ENCODE measurements around the gene GAB2. TPM values are rescaled to one million over a fixed set of nuclear protein-coding genes. Genes with fewer than 3 reads are reported as not detected.
A peak's percentile ranks its signal among the peaks of the same experiment; 100 is the strongest.
"Not testable (repeated sequence)": the region's sequence is repeated elsewhere in the genome, so short reads cannot be mapped to it uniquely, and the experiment has no call there.

GAB2 gene
- total and polyA plus RNA-seq, 2 donors (not counting 1 experiment from before 2014, with no cell fraction given), result 5.8 to 85.9 TPM

GRCh38 chr11:78465169-78465942 is 47.7 kb upstream of the GAB2 start:
- H3K36me3 ChIP-seq (replicated peaks in 1 of 2; ENCODE audit: control extremely low read depth in 1 of 2, control insufficient read depth in 1 of 2, extremely low read depth in 1 of 2, insufficient read depth in 2 of 2, low read length in 1 of 2), result peaks cover 2 to 4% of the 10 kb centered on the region in 2 experiments
- WGBS (ENCODE audit: insufficient coverage), result 57% methylated on average over 16 of the region's 19 CpGs
- H3K27me3 ChIP-seq (replicated peaks in 1 of 4; ENCODE audit: control extremely low read depth in 1 of 4, control insufficient read depth in 3 of 4, insufficient read depth in 4 of 4, low read length in 3 of 4), result no peaks in the 10 kb centered on the region
- H3K79me2 ChIP-seq (ENCODE audit: control insufficient read depth, insufficient read depth, low read length), result peaks cover 2% of the 10 kb centered on the region
- intact Hi-C loops (cut with micrococcal nuclease), result loop anchor here (1.0 to 2.0 kb wide), 3 partner anchors 45 to 471 kb away; partner anchors contain the start of gene INTS4
- DNase-seq, result peak; percentile 81
- ChIA-PET CTCF (interaction anchor here (1.5 to 2.5 kb wide), 6 partner anchors 29 to 99 kb away, joined by 5 to 14 read pairs (median 8); no protein-coding TSS in a partner anchor), POLR2A (interaction anchor here (1.0 to 1.4 kb wide), 2 partner anchors 47 to 49 kb away, joined by 3 to 5 read pairs; no protein-coding TSS in a partner anchor)
- H2AFZ ChIP-seq (ENCODE audit: insufficient read depth, low read depth, low read length, poor library complexity, severe bottlenecking), result peak overlapping the region; percentile 75
- Mint-ChIP-seq H3K4me3 (peak overlapping the region; percentile 72), H3K4me1 (peaks cover 44% of the 10 kb centered on the region), H3K27me3 (no peaks in the 10 kb centered on the region), H3K9me3 (ENCODE audit: insufficient read depth) (no peaks in the 10 kb centered on the region), H3K27ac (peak overlapping the region; percentile 95)
- peaks cover 0 to 4% (median 0%) of the 10 kb centered on the region in 3 donors for H3K9me3 ChIP-seq (ENCODE audit: control extremely low read depth in 1 of 3, control insufficient read depth in 2 of 3, insufficient read depth in 1 of 3, low read length in 2 of 3)
- no peaks in the 10 kb centered on the region for H4K20me1 ChIP-seq (ENCODE audit: control insufficient read depth, insufficient read depth, low read length, poor library complexity, severe bottlenecking)
- peak overlapping the region; percentile 39 for H3K9ac ChIP-seq (ENCODE audit: low read length)
- peaks cover 26 to 27% of the 10 kb centered on the region in 2 donors for H3K4me1 ChIP-seq (ENCODE audit: control insufficient read depth in 2 of 2, insufficient read depth in 2 of 2, low read length in 2 of 2)
- TF ChIP-seq, protein P1, sequence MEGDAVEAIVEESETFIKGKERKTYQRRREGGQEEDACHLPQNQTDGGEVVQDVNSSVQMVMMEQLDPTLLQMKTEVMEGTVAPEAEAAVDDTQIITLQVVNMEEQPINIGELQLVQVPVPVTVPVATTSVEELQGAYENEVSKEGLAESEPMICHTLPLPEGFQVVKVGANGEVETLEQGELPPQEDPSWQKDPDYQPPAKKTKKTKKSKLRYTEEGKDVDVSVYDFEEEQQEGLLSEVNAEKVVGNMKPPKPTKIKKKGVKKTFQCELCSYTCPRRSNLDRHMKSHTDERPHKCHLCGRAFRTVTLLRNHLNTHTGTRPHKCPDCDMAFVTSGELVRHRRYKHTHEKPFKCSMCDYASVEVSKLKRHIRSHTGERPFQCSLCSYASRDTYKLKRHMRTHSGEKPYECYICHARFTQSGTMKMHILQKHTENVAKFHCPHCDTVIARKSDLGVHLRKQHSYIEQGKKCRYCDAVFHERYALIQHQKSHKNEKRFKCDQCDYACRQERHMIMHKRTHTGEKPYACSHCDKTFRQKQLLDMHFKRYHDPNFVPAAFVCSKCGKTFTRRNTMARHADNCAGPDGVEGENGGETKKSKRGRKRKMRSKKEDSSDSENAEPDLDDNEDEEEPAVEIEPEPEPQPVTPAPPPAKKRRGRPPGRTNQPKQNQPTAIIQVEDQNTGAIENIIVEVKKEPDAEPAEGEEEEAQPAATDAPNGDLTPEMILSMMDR (IDR thresholded peaks at IDR 0.05), result no peak
- no peak for TF ChIP-seq EZH2 (IDR thresholded peaks at IDR 0.05; ENCODE audit: borderline replicate concordance, insufficient read depth, low read depth, low read length, poor library complexity, severe bottlenecking)
- H3K4me2 ChIP-seq (replicated peaks; ENCODE audit: low read depth, low read length, poor library complexity, severe bottlenecking), result peak overlapping the region; percentile 62
- peak; percentile 89 for ATAC-seq (ENCODE audit: low read depth)
- H3K27ac ChIP-seq (ENCODE audit: low read length in 2 of 2), result peak overlapping the region; percentile 90 to 92
- H3K4me3 ChIP-seq (ENCODE audit: control extremely low read depth in 1 of 5, extremely low read depth in 1 of 5, insufficient read depth in 1 of 5, low read depth in 2 of 5, low read length in 4 of 5), result peak overlapping the region in 3 of 5 experiments; percentile 16 to 34 (median 20)

DNA sequence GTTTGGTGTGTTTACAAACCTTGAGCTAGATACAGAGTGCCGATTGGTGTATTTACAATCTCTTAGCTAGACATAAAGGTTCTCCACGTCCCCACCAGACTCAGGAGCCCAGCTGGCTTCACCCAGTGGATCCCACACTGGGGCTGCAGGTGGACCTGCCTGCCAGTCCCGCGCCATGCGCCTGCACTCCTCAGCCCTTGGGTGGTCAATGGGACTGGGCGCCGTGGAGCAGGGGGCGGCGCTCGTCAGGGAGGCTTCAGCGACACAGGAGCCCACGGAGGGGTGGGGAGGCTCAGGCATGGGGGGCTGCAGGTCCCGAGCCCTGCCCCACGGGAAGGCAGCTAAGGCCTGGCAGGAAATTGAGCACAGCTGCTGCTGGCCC is 47.2 kb upstream of the GAB2 start:
- H3K27me3 ChIP-seq (replicated peaks in 1 of 4; ENCODE audit: control extremely low read depth in 1 of 4, control insufficient read depth in 3 of 4, insufficient read depth in 4 of 4, low read length in 3 of 4); H3K4me3 Mint-ChIP-seq; H3K79me2 ChIP-seq (ENCODE audit: control insufficient read depth, insufficient read depth, low read length); H3K9me3 Mint-ChIP-seq (ENCODE audit: insufficient read depth); H3K4me3 ChIP-seq (ENCODE audit: control extremely low read depth in 1 of 5, extremely low read depth in 1 of 5, insufficient read depth in 1 of 5, low read depth in 2 of 5, low read length in 4 of 5); H4K20me1 ChIP-seq (ENCODE audit: control insufficient read depth, insufficient read depth, low read length, poor library complexity, severe bottlenecking); DNase-seq; H3K9ac ChIP-seq (ENCODE audit: low read length); H3K27me3 Mint-ChIP-seq; H3K9me3 ChIP-seq (ENCODE audit: control extremely low read depth in 1 of 3, control insufficient read depth in 2 of 3, insufficient read depth in 1 of 3, low read length in 2 of 3); ATAC-seq (ENCODE audit: low read depth); H3K36me3 ChIP-seq (replicated peaks in 1 of 2; ENCODE audit: control extremely low read depth in 1 of 2, control insufficient read depth in 1 of 2, extremely low read depth in 1 of 2, insufficient read depth in 2 of 2, low read length in 1 of 2): not testable (repeated sequence)
- intact Hi-C loops (cut with micrococcal nuclease), result loop anchor here (1.0 to 2.0 kb wide), 3 partner anchors 44 to 470 kb away; partner anchors contain the start of gene INTS4
- peak overlapping the region; percentile 62 for H3K4me2 ChIP-seq (replicated peaks; ENCODE audit: low read depth, low read length, poor library complexity, severe bottlenecking)
- peak overlapping the region; percentile 75 for H2AFZ ChIP-seq (ENCODE audit: insufficient read depth, low read depth, low read length, poor library complexity, severe bottlenecking)
- peak overlapping the region; percentile 90 to 92 for H3K27ac ChIP-seq (ENCODE audit: low read length in 2 of 2)
- peak overlapping the region; percentile 95 for H3K27ac Mint-ChIP-seq
- H3K4me1 Mint-ChIP-seq, result peaks cover 40% of the 10 kb centered on the region
- H3K4me1 ChIP-seq (ENCODE audit: control insufficient read depth in 2 of 2, insufficient read depth in 2 of 2, low read length in 2 of 2), result peaks cover 22 to 23% of the 10 kb centered on the region in 2 donors
- POLR2A ChIA-PET, result interaction anchor here (1.0 to 1.4 kb wide), 2 partner anchors 47 to 48 kb away, joined by 3 to 5 read pairs; no protein-coding TSS in a partner anchor
- WGBS (ENCODE audit: insufficient coverage), result 76% methylated on average over 13 of the region's 14 CpGs
- CTCF ChIA-PET, result interaction anchor here (1.5 to 2.5 kb wide), 6 partner anchors 28 to 99 kb away, joined by 5 to 14 read pairs (median 8); no protein-coding TSS in a partner anchor
